22Rv1 (cell line): ENCODE results near the gene FOXP1.

ENCODE experiments used
- ZFX ChIP-seq: fragments of 450-650 bp; IDR thresholded peaks from 2 replicates; pipeline ENCODE4 v1.6.1; 2017; ENCODE audit warnings: antibody characterized with exemption, borderline replicate concordance
- TF ChIP-seq, protein P1 (sequence below): fragments of 450-650 bp; IDR thresholded peaks from 2 replicates; pipeline ENCODE4 v1.5.1; 2017; ENCODE audit warnings: mild to moderate bottlenecking

DNA sequence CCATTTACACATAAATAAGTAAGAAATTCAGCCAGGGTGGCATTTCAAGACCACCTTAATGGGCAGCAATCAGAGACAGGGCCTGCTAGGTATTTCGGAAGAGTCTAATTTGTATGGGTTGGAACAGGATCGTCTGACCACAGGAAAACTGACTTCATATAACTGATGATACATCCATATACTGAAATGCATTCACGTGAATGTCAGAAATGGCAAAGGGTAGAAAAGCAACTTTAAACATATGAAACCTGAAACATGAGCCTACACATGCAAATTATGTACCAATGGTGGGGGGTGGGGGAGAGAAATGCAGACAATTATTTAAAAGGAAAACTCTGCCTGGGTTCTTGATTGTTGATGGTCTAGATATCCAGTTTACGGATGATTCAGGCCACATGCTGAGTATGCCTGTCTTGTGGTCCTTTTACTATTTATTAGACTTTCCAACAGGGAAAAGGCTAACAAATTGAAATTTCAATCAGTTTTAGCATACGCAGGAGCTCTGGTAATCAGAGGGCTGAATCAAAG is 582.2 kb downstream of the FOXP1 start:
- TF ChIP-seq, protein P1, sequence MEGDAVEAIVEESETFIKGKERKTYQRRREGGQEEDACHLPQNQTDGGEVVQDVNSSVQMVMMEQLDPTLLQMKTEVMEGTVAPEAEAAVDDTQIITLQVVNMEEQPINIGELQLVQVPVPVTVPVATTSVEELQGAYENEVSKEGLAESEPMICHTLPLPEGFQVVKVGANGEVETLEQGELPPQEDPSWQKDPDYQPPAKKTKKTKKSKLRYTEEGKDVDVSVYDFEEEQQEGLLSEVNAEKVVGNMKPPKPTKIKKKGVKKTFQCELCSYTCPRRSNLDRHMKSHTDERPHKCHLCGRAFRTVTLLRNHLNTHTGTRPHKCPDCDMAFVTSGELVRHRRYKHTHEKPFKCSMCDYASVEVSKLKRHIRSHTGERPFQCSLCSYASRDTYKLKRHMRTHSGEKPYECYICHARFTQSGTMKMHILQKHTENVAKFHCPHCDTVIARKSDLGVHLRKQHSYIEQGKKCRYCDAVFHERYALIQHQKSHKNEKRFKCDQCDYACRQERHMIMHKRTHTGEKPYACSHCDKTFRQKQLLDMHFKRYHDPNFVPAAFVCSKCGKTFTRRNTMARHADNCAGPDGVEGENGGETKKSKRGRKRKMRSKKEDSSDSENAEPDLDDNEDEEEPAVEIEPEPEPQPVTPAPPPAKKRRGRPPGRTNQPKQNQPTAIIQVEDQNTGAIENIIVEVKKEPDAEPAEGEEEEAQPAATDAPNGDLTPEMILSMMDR, result no peak
- TF ChIP-seq ZFX, result no peak
